Kidney (tissue), 22 donors: ENCODE results near the gene BEAN1. TPM values are rescaled to one million over a fixed set of nuclear protein-coding genes. Genes with fewer than 3 reads are reported as not detected.

Source experiments
- DNase-seq, 5 donors: peaks; one replicate each; pipeline ENCODE4 v3.0.0-alpha.2; 2013 to 2020
- FAIRE-seq: peaks from 2 replicates; lab custom pipeline; 2012; peaks lifted over from hg19 to GRCh38; lab: Jason Lieb, UNC
- H3K27ac ChIP-seq, 2 donors: one replicate each; pipeline ENCODE4 v1.7.0; 2013; ENCODE audit warnings: low read depth in 2 of 2, low read length in 2 of 2, inconsistent platforms in 1 of 2
- H3K27me3 ChIP-seq: one replicate; pipeline ENCODE4 v1.7.1; 2013; ENCODE audit warnings: low read length, inconsistent platforms; ENCODE audit not compliant: control insufficient read depth, insufficient read depth
- H3K36me3 ChIP-seq, 3 donors: one replicate each; pipeline versions ENCODE4 v1.7.0 to v1.7.1; 2013; ENCODE audit warnings: low read length in 3 of 3, control low read depth in 1 of 3, inconsistent platforms in 1 of 3; ENCODE audit not compliant: insufficient read depth in 3 of 3, control insufficient read depth in 2 of 3
- H3K4me1 ChIP-seq, 3 donors: one replicate each; pipeline versions ENCODE4 v1.7.0 to v1.7.1; 2013; ENCODE audit warnings: low read length in 3 of 3, inconsistent platforms in 1 of 3, low read depth in 1 of 3; ENCODE audit not compliant: control insufficient read depth in 2 of 3, insufficient read depth in 2 of 3
- H3K4me3 ChIP-seq, 3 donors: one replicate each; pipeline versions ENCODE4 v1.7.0 to v1.8.1; 2013; ENCODE audit warnings: low read length in 3 of 3, control low read depth in 1 of 3, inconsistent platforms in 1 of 3
- H3K9ac ChIP-seq, 3 donors: one replicate each; pipeline versions ENCODE4 v1.7.0 to v1.7.1; 2013; ENCODE audit warnings: low read length in 3 of 3, control low read depth in 1 of 3, inconsistent platforms in 1 of 3
- H3K9me3 ChIP-seq, 3 donors: one replicate each; pipeline versions ENCODE4 v1.7.0 to v1.7.1; 2013; ENCODE audit warnings: low read length in 3 of 3, control low read depth in 1 of 3, inconsistent platforms in 1 of 3; ENCODE audit not compliant: control insufficient read depth in 2 of 3, insufficient read depth in 1 of 3
- CTCF ChIP-seq: IDR thresholded peaks from 3 replicates; pipeline ENCODE4 v1.5.1; 2012; ENCODE audit warnings: mild to moderate bottlenecking, moderate library complexity, borderline replicate concordance; ENCODE audit not compliant: insufficient read depth; ENCODE audit errors: extremely low read depth
- intact Hi-C: fragments of 100-400 bp; cut with DNase I; formaldehyde crosslinking; loops from one replicate; pipeline ENCODE4 v1.11.1; 2022
- long read RNA-seq, 10 donors: library from polyadenylated mRNA in 1 of 10; unstranded in 1 of 10; transcript quantifications; one replicate each; pipeline ENCODE4 v2.0.0 and lab custom pipeline, GENCODE V29; 2021 to 2026
- polyA plus RNA-seq: library from polyadenylated mRNA; stranded (reverse); fragments of 350-450 nt; fragmentation: Illumina TruSeq; extraction: RNeasy Lipid Tissue Mini Kit (QIAGEN cat#74804); gene quantifications from one replicate; pipeline ENCODE4 v1.2.3, GENCODE V29; 2014; ENCODE audit warnings: low read depth, low replicate concordance; ENCODE audit not compliant: insufficient read depth
- total RNA-seq: library from RNA; stranded (reverse); fragmentation: NEBNext Ultra II Directional; extraction: Animal tissue kit (Norgen Biotek cat#: 25700); gene quantifications from one replicate; pipeline ENCODE4 v1.2.1, GENCODE V29; 2021
- donor health status: control.
- donor health status: control.
- donor health status: control.
- donor health status: control.
- donor health status: control.
- donor health status: DM: yes; HTN: yes; CAD: no.
- donor health status: Normal renal cell carcinoma (clear cell type).

Gene BEAN1
- 2.4 TPM for total RNA-seq
- polyA plus RNA-seq: 0.47 TPM
- long read RNA-seq, donor 1: 0 reads
- long read RNA-seq, donor 2, partial matches to known transcripts: 0 of 1 reads
- long read RNA-seq, donor 2, other reads (novel, unspliced or antisense): 0 of 1 reads
- long read RNA-seq, donor 3: 0 reads
- long read RNA-seq, donor 4: 0 reads
- long read RNA-seq, donor 5: 0 reads
- long read RNA-seq, donor 6: 0 reads
- long read RNA-seq, donor 7, partial matches to known transcripts: 2 of 10 reads
- long read RNA-seq, donor 7, other reads (novel, unspliced or antisense): 8 of 10 reads
- long read RNA-seq, donor 8: 0 reads
- long read RNA-seq, donor 9: 0 reads
- long read RNA-seq, donor 10: 0 reads

DNA sequence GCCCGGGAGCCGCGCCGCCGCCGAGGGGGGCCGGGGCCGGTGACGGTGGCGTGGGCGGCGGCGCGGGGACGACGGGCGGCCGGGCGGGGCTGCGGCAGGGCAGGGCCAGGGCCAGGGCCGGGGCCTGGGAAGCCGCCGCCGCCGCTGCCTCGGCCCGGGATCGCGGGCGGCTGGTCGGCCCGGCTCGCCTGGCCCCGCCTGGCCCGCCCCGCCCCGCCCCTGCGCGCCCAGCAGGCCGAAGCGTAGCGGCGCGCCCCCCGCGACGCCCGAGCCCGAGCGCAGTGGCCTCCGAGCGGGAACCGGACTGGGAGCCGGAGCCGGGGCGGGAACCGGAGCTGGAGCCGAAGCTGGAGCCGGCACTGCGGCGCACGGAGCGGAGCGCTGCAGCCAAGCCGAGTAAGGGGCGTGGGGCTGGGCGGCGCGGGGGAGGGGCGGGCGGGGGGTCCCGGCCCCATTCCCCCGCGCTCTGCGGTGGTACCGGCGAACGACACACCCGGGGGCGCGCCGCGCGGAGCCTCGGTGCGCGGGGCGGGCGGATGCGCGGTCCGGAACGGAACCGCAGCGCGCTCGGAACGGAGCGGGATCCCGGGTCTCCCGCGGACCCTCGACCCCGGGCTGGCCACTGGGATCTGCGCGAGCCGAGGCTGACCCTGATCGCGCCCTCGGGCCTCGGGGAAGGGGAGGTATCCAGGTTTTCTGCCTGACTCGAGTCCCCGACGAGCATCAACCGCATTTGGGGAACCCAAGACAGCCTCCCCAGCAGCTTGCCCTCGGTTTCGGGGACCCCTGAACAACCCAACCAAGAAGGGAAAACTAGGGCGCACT is at the start of gene BEAN1:
Gene BEAN1 (plus strand): TSS at position 260 of the 825 bp plus-strand sequence. CDS start 10,382 bp downstream, outside the sequence.
- FAIRE-seq: no peak
- no peaks in the 10 kb centered on the region for H3K36me3 ChIP-seq
- H3K9ac ChIP-seq: no peak within 1 kb of the TSS
- no peak within 1 kb of the TSS for H3K27ac ChIP-seq
- intact Hi-C loops: no loop called here
- no peaks in the 10 kb centered on the region for H3K9me3 ChIP-seq
- H3K4me1 ChIP-seq: peaks cover 0 to 11% (median 0%) of the 10 kb centered on the region in 3 donors
- peak within 1 kb of the TSS in 2 of 3 donors; percentile 28 to 37 for H3K4me3 ChIP-seq
- DNase-seq: peak in 4 of 5 donors; percentile 57 to 82 (median 68)
- TF ChIP-seq CTCF: no peak
- peaks cover 29% of the 10 kb centered on the region for H3K27me3 ChIP-seq

DNA sequence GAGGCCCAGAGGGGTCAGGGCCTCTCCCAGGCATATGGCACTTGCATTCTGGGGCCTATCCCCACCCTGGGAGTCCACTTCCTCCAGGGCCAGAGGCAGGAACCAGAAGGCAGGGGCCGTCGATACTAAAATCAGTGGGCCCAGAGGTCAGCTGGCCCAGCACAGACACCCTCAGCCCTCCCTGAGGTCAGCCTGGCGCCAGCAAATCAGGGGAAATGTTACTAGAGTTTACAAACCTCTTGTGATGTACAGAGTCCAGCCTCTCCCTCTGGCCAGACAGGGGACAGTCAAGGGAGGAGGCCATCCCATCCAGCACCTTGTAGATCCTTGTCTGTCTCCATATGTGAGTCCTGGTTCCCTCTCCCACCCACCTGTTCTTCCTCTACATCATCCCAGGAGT is 49.8 kb upstream of the BEAN1 start:
- H3K36me3 ChIP-seq: no peaks in the 10 kb centered on the region
- no peak overlapping the region for H3K27ac ChIP-seq
- no peaks in the 10 kb centered on the region for H3K4me1 ChIP-seq
- DNase-seq (no peak), FAIRE-seq (no peak)
- no peak for TF ChIP-seq CTCF
- H3K9ac ChIP-seq: no peak overlapping the region
- no peak overlapping the region for H3K4me3 ChIP-seq
- intact Hi-C loops: no loop called here
- no peaks in the 10 kb centered on the region for H3K27me3 ChIP-seq
- peaks cover 0 to 2% (median 0%) of the 10 kb centered on the region in 3 donors for H3K9me3 ChIP-seq

GRCh38 chr16:66378741-66379570 is 48.1 kb upstream of the BEAN1 start:
- no peak for FAIRE-seq
- no peak overlapping the region for H3K27ac ChIP-seq
- intact Hi-C loops: no loop called here
- DNase-seq: no peak
- peaks cover 0 to 2% (median 0%) of the 10 kb centered on the region in 3 donors for H3K9me3 ChIP-seq
- no peaks in the 10 kb centered on the region for H3K4me1 ChIP-seq
- H3K27me3 ChIP-seq: no peaks in the 10 kb centered on the region
- no peaks in the 10 kb centered on the region for H3K36me3 ChIP-seq
- no peak overlapping the region for H3K9ac ChIP-seq
- TF ChIP-seq CTCF: no peak
- H3K4me3 ChIP-seq: no peak overlapping the region
